CD1c-positive myeloid dendritic cell (primary cell): ENCODE results near the gene ZNF709.
"Not testable (repeated sequence)": the region's sequence is repeated elsewhere in the genome, so short reads cannot be mapped to it uniquely, and the experiment has no call there.

Source experiments
- DNase-seq: peaks from one replicate; pipeline ENCODE4 v3.0.0-alpha.2; 2016; ENCODE audit errors: extremely low spot score

Gene ZNF709

DNA sequence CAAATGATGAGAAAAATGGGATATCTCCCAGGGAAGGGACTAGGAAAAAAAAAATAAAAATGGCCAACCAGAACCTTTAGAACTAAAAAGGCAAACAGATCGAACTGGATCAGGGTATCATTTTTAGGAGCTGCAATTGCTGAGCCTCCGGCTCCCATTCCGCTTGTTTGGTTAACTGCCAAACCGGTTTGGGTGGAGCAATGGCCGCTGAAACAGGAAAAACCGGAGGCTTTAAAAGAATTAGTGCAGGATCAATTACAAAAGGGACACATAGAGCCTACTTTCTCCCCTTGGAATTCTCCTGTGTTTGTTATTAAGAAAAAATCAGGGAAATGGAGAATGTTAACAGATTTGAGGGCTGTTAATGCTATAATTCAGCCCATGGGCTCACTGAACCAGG, 31.1 kb downstream of the ZNF709 start:
- no peak for DNase-seq

DNA sequence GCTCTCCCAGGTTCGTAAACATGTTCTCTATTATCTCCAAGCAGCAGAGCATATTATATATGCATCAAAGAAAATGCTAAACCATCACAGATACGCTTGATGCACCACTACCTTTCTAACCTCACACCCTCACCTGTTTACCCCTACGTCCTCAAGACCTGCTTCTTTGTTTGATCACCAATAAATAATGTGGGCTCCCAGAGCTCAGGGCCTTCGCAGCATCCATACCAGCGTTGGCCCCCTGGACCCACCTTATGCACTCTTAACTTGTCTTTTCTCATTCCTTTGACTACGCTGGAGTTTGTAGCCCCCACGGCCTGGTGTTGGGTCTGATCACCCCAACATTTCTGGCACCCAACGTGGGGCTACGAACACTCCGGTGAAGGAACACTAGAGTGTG, 33.8 kb downstream of the ZNF709 start:
- DNase-seq, result no peak

DNA sequence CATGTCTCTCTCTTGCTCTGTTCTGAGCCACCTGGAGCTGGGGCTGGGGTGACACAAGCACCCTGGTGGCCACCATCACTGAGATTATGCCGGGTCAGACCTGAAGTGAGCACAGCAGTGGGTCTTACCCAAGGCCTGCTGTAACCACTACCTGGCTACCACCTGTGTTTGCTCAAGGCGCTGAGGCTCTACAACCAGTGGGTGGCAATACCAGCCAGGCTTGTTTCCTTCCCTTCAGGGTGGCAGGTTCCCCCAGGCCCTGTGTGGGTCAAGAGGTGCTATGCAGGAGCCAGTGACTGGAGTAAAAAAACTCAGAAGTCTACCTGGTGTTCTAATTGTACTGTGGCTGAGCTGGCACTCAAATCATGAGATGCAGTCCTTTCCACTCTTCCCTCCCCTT, 35.8 kb downstream of the ZNF709 start:
- no peak for DNase-seq

DNA sequence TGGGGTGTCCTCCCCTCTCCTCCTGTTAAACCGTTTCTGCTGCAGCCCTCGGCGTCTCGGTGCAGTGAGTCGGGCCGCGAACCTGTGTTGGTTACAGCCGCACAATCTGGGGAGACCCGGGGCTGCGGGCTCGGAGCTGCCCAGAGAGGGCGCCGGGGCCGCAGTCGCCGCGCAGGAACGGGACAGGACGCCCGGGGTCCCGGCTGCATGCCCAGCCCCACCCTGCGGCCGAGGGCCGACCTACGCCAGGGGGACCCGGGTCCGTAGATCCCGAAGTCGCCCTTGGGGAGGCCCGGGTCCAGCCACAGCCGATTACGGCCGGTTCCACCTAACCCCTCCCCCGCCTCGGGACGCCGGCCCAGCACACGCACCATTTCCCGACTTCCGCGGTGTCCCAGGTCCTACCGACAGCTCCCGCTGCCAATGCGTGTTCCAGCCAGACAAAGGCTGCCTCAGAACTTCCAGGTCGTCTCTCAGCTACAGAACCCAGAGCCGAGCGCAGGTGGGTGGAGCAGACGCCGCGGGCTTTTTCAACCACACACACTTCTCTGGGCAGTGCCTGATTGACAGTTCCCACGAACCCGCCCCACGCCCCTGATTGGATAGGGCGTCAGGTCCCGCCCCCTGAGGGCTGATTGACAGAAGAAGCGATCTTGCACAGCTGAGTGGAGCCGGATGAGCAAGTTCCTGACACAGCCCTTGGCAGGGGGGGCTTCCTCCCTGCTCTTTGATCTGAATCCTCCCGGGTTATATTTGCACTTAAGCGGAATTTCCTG, 43.9 kb downstream of the ZNF709 start, which contains the start of gene ZNF443:
ZNF443 (minus strand) TSS at position 481 of the 776 bp plus-strand sequence; CDS start at position 374, 107 bp downstream.
- DNase-seq, result peak; percentile 98

DNA sequence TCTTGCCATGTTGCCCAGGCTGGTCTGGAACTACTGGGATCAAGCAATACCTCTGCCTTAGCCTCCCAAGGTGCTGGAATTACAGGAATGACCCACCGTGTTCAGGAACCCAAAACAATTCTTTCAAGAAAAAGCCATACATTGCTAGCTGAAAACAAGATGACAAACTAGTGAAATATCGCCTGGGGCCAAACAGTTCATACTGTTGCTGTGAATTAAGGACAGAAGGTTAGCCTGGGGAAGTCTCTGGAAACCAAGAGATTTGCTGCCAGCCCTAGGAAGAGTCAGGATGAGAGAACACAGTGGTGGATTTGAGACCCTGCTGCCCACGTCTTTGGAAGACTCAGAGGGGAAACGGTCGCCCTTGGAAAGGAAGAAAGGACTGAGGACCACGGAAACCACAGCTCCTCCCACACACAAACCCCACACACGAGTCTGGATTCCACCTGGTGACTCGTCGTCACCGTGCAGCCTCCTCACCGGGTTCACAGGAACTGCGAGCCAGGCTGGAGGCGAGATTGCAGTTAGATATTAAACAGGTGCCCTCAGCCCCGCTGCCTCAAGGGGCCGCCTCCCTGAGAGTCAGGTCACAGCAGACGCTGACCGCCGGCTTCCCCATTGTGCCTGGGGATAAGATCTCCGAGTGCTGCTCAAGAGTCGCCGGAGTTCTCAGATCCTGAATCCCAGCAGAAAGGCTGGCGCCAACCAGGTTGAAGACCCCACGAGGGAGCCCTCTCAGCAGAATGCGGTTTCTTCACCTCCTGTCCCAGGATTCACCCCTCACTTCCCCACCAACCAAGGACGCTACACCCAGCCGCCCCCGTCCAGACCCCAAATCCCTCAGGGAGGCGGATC, 44.7 kb downstream of the ZNF709 start:
- DNase-seq, result peak; percentile 26

DNA sequence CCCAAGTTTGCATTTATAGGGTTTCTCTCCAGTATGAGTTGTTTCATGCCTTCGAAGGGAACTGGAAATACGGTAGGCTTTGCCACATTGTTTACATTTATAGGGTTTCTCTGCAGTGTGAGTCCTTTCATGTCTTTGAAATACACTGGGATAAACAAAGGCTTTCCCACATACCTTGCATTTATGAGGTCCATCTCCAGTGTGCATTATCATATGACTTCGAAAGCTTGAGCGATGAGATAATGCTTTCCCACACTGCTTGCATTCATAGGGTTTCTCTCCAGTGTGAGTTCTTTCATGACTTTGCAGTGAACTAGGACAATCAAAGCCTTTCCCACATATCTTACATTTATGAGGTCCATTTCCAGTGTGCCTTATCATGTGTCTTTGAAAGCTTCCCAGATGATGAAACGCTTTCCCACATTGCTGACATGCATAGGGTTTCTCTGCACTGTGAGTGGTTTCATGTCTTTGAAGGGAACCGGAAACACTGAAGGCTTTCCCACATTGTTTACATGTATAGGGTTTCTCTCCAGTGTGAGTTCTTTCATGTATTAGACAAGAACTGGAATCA, 53.8 kb downstream of the ZNF709 start:
- not testable (repeated sequence) for DNase-seq

DNA sequence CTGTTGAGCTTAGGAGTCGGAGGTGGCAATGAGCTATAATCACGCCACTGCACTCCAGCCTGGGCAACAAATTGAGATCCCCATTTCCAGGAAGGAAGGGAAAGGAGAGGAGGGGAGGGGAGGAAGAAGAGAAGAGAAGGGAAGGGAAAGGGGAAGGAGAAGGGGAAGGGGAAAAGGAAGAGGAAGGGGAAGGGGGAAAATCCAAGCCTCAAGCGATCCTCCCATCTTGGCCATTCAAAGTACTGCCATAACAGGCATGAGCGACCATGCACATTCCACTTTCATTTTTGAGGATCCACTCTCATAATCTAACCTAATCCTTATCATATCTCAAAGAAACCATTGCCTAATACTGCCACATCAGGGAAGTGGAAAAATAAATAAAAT, 58.7 kb downstream of the ZNF709 start:
- no peak for DNase-seq

DNA sequence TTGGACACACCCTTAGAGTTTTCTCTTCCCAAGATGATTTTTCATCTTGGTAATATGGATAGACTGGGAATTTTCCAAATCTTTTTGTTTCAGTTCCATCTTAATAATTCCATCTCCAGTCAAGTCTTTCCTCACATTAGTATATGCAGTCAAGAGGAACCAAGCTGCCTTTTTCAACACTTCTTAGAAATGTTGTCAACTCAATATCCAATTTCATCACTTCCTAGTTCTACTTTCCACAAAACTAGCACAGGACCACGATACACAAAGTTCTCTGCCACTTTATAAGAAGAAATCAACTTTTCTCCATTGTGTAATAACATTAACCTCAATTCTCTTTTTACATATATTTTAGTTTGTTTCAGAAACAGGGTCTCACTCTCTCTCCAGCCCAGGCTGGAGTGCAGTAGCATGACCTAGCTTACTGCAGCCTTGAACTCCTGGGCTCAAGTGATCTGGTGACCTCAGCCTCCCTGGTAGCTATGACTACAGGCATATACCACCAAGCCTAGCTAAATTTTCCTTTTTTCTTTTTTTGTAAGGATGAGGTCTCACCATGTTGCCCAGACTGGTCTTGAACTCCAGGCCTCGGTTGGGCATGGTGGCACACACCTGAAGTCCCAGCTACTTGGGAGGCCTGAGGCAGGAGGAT, 59.3 kb downstream of the ZNF709 start:
- DNase-seq, result no peak

DNA sequence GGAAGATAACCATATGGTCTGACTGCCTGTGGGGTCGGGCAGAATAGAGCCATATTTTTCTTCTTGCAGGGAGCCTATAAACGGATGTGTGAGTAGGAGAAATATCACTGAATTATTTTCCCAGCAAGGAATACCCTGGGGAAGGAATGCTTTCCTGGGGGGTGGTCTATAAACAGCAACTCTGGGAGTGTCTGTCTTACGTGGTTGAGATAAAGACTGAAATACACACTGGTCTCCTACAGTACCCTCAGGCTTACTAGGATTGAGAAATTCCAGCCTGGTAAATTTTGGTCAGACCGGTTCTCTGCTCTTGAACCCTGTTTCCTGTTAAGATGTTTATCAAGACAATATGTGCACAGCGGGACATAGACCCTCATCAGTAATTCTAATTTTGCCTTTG, 67.3 kb downstream of the ZNF709 start:
- DNase-seq, result not testable (repeated sequence)

DNA sequence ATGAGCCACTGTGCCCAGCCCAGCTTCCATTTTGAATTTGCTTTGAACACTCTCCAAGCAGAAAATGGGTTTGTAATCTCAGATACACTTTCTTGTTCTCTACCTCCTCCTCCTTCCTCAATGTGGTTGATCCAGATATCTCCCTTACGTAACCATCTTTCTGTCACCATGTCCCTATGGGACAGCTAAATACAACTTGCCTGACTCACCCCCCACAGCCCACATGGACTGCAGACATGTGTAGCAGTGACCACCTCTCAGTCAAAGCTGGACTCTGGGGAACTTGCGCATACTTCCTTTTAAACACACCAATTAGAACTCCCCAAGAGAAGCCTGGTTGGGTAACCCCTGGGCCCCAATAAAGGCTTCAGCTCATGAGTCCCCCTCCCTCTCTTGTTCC, 72.7 kb downstream of the ZNF709 start:
- DNase-seq, result no peak
